ENCODE data around the gene RPL10A.
A peak's percentile ranks its signal among the peaks of the same experiment; 100 is the strongest.

RPL10A gene

DNA sequence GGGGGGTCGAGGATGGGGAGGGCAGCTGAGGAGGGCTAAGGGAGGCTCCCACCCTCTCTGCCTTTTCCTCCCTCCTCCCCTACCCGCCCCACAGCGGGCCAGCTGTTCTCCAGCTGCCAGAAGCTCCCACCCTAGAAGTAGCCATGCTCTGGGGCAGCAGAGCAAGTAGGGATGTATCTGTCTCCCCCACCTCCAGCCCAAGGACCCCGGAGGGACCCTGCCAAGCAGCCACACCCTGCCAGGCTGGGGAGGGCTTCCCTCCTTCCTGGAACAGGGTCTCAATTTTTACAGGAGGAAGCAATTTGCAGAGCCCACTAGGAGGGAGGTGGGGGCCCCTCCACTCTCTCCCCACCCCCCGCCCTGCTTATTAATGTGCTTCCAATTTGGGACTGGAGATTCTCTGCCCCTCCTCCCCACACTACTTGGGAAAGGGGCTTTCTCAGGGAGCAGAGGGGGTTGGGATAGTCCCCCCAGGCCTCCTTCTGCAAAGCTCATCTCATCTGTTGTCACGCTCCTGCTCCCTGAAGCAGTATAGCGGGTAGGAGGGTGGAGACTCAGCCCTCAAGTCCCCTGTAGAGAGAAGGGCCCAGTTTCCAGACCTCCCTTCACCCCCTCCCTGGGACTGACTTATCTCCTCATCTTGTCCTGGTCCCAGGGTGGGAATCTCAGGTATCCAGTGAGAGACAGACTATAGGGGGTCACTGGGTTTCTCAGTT, 24.2 kb downstream of the RPL10A start:
- Histone ChIP-seq H3K9me3 (ENCODE audit: control insufficient read depth, insufficient read depth, low read length) (no peaks in the 10 kb centered on the region), H3K27ac (ENCODE audit: low read length) (no peak overlapping the region), H3K4me1 (ENCODE audit: control insufficient read depth, insufficient read depth, low read length) (peaks cover 42% of the 10 kb centered on the region), H3K27me3 (ENCODE audit: control insufficient read depth, insufficient read depth, low read length) (no peaks in the 10 kb centered on the region), H3K36me3 (ENCODE audit: control insufficient read depth, insufficient read depth, low read length) (no peaks in the 10 kb centered on the region), H3K4me3 (ENCODE audit: low read length) (no peak overlapping the region)
- no CpG with 5 or more reads among the region's 7 CpGs for WGBS (ENCODE audit: insufficient coverage, insufficient read length)
- DNase-seq (ENCODE audit: low read depth, low spot score): no peak

- Histone ChIP-seq H3K4me3 (ENCODE audit: low read length) (no peak overlapping the region), H3K9me3 (ENCODE audit: control insufficient read depth, insufficient read depth, low read length) (no peaks in the 10 kb centered on the region), H3K27me3 (ENCODE audit: control insufficient read depth, insufficient read depth, low read length) (no peaks in the 10 kb centered on the region), H3K27ac (ENCODE audit: low read length) (no peak overlapping the region), H3K4me1 (ENCODE audit: control insufficient read depth, insufficient read depth, low read length) (peaks cover 39% of the 10 kb centered on the region), H3K36me3 (ENCODE audit: control insufficient read depth, insufficient read depth, low read length) (no peaks in the 10 kb centered on the region)
- no peak for DNase-seq (ENCODE audit: low read depth, low spot score)
- WGBS (ENCODE audit: insufficient coverage, insufficient read length): no CpG with 5 or more reads among the region's 7 CpGs
These were observed 24.7 kb downstream of the RPL10A start for GRCh38 chr6:35492974-35493284.

DNA sequence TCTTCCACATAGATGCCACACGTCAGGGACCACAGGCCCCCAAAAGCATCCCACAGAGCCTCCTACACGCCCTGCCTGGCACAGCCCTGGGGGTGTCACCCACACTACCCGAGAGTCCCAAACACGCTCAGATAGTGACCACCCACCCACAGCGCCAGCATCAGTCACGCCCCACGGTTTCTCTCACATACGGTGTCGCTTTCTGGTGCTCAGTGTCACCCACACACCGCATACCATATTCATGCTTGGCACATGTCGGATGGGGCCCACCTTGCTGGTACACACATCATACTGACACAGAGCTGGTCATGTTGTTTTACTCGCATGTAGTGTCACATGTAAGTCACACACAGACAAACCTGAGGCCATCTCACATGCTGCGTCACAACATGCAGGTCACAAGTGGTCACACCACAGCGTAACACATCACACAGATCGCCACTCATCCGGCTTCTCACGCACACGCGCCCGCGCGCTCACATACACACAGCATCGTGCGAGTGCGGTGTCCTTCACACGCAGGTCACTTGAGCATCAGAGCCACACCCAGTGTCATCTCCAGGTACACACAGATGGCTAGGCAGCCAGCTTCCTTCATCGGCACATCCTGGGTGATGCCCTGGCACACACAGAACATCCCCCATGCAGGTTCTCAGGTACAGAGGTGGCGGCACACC, 25.2 kb downstream of the RPL10A start:
- Histone ChIP-seq H3K4me3 (ENCODE audit: low read length) (no peak overlapping the region), H3K27ac (ENCODE audit: low read length) (no peak overlapping the region), H3K4me1 (ENCODE audit: control insufficient read depth, insufficient read depth, low read length) (peaks cover 41% of the 10 kb centered on the region), H3K27me3 (ENCODE audit: control insufficient read depth, insufficient read depth, low read length) (no peaks in the 10 kb centered on the region), H3K36me3 (ENCODE audit: control insufficient read depth, insufficient read depth, low read length) (no peaks in the 10 kb centered on the region), H3K9me3 (ENCODE audit: control insufficient read depth, insufficient read depth, low read length) (no peaks in the 10 kb centered on the region)
- no CpG with 5 or more reads among the region's 28 CpGs for WGBS (ENCODE audit: insufficient coverage, insufficient read length)
- no peak for DNase-seq (ENCODE audit: low read depth, low spot score)

DNA sequence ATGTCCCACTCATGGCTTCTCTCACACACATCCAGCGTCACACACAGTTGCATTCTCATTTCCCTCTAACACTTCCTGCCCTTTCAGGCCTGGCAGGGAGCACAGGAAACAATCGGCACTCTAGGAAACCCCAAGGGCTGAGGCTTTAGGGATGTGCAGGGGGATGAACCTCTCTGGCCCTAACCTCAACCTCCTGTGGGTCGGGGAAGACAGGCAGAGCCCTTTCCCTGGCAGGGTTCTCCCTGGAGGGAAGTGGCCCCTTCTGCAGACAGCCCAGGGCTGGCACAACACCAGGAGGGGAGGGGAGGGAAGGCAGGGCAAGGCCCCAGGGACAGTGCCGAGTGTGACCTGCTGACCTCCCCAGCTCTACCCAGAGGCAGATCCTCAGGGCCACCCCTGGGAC, 26.0 kb downstream of the RPL10A start:
- Histone ChIP-seq H3K4me3 (ENCODE audit: low read length) (no peak overlapping the region), H3K27me3 (ENCODE audit: control insufficient read depth, insufficient read depth, low read length) (no peaks in the 10 kb centered on the region), H3K36me3 (ENCODE audit: control insufficient read depth, insufficient read depth, low read length) (no peaks in the 10 kb centered on the region), H3K9me3 (ENCODE audit: control insufficient read depth, insufficient read depth, low read length) (no peaks in the 10 kb centered on the region), H3K4me1 (ENCODE audit: control insufficient read depth, insufficient read depth, low read length) (peaks cover 45% of the 10 kb centered on the region), H3K27ac (ENCODE audit: low read length) (no peak overlapping the region)
- no CpG with 5 or more reads among the region's 4 CpGs for WGBS (ENCODE audit: insufficient coverage, insufficient read length)
- DNase-seq (ENCODE audit: low read depth, low spot score): no peak

- no peaks in the 10 kb centered on the region for H3K27me3 ChIP-seq (ENCODE audit: control insufficient read depth, insufficient read depth, low read length)
- H3K9me3 ChIP-seq (ENCODE audit: control insufficient read depth, insufficient read depth, low read length): no peaks in the 10 kb centered on the region
- H3K36me3 ChIP-seq (ENCODE audit: control insufficient read depth, insufficient read depth, low read length): no peaks in the 10 kb centered on the region
- peak overlapping the region; percentile 65; the same call in 1 of the 2 replicates for H3K4me3 ChIP-seq (ENCODE audit: low read length)
- H3K27ac ChIP-seq (ENCODE audit: low read length): no peak overlapping the region
- DNase-seq (ENCODE audit: low read depth, low spot score): no peak
- WGBS (ENCODE audit: insufficient coverage, insufficient read length): no CpG with 5 or more reads among the region's 9 CpGs
- peaks cover 40% of the 10 kb centered on the region for H3K4me1 ChIP-seq (ENCODE audit: control insufficient read depth, insufficient read depth, low read length)
These were observed 27.2 kb downstream of the RPL10A start for GRCh38 chr6:35495258-35496035.

DNA sequence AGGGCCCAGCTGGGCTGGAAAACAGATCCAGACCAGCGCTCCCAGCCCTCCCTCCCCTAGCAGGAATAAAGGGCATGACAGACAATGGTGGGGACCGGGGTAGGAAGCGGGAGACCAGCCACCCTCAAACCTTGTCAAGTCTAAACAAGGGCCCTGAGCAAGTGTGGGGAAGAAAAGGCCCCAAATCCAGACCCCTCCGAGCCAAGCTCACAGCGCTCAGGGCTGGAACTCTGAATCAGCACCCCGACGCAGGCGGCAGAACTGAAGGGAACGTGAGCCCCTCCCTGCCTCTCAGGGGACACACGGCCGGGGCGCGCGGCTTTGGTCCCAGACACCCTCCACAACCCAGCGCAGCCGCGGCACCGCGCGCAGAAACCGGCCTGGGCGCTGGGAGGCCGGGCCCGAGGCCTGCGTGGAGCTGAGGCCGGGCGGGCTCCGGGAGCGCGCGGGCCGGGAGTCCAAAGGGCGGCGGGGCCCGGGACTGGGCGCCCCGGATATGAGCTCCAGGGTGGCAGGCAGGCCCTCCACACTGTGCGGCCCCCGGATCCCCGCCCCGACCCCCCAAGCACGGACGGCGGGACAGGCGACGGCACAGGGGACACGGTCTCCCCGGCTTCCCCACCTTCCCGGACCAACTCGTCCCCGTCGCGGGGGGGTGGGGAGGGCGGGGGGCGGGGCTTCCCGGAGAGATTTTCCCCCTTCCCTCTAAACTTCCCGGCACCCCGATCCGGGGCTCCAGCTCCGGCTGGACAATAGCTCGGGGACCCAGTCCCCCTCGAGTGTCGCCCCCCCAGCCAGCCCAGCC, 28.0 kb downstream of the RPL10A start:
- H3K36me3 ChIP-seq (ENCODE audit: control insufficient read depth, insufficient read depth, low read length): no peaks in the 10 kb centered on the region
- H3K27me3 ChIP-seq (ENCODE audit: control insufficient read depth, insufficient read depth, low read length): no peaks in the 10 kb centered on the region
- no peak for DNase-seq (ENCODE audit: low read depth, low spot score)
- WGBS (ENCODE audit: insufficient coverage, insufficient read length): no CpG with 5 or more reads among the region's 63 CpGs
- peak overlapping the region; percentile 65; the same call in 1 of the 2 replicates for H3K4me3 ChIP-seq (ENCODE audit: low read length)
- no peaks in the 10 kb centered on the region for H3K9me3 ChIP-seq (ENCODE audit: control insufficient read depth, insufficient read depth, low read length)
- H3K27ac ChIP-seq (ENCODE audit: low read length): no peak overlapping the region
- peaks cover 36% of the 10 kb centered on the region for H3K4me1 ChIP-seq (ENCODE audit: control insufficient read depth, insufficient read depth, low read length)

DNA sequence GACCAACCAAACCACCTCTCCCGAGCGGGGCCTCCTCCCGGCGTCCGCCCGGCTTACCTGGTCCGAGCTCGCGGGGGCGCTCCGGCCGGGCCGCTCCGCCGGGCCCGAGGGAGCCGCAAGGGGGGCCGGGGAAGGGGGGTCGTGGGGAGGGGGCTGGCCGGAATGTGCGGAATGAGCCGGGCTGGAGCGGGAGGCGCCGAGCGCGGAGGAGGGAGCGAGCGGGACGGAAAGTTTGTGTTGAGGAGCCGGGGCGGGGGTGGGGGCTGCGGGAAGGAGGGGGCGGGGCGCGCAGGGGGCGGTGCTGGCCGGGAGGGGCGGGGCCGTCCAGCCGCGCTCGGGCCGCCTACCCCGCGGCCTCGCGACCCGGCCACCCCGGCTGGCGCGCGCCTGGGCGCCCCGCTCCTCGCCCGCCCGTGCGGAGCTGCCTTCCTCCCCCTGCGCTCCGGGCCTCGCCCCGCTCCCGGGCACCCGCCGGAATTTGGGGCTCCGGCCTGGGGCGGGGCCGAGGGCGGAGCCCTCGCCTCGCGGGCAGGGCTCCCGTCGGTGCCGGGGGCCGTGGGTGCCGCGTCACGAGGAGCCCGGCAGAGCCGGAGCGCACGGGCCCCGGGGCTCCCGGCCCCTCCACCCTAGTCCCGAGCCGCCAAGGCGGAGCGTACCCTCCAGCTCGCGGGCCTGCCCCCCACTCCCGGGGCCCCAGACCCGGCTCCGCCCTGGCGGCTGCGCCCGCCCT, 28.8 kb downstream of the RPL10A start, which contains the start of gene TEAD3:
TEAD3 (minus strand) TSS at position 239 of the 730 bp plus-strand sequence.
- Histone ChIP-seq H3K36me3 (ENCODE audit: control insufficient read depth, insufficient read depth, low read length) (no peaks in the 10 kb centered on the region), H3K4me1 (ENCODE audit: control insufficient read depth, insufficient read depth, low read length) (peaks cover 30% of the 10 kb centered on the region), H3K27me3 (ENCODE audit: control insufficient read depth, insufficient read depth, low read length) (no peaks in the 10 kb centered on the region), H3K9me3 (ENCODE audit: control insufficient read depth, insufficient read depth, low read length) (no peaks in the 10 kb centered on the region), H3K4me3 (ENCODE audit: low read length) (peak within 1 kb of the TSS; percentile 65), H3K27ac (ENCODE audit: low read length) (no peak within 1 kb of the TSS)
- no peak for DNase-seq (ENCODE audit: low read depth, low spot score)
- no CpG with 5 or more reads among the region's 98 CpGs for WGBS (ENCODE audit: insufficient coverage, insufficient read length)

- Histone ChIP-seq H3K27ac (ENCODE audit: low read length) (no peak overlapping the region), H3K4me3 (ENCODE audit: low read length) (peak overlapping the region; percentile 48; the same call in 1 of the 2 replicates), H3K4me1 (ENCODE audit: control insufficient read depth, insufficient read depth, low read length) (peaks cover 24% of the 10 kb centered on the region), H3K27me3 (ENCODE audit: control insufficient read depth, insufficient read depth, low read length) (no peaks in the 10 kb centered on the region), H3K9me3 (ENCODE audit: control insufficient read depth, insufficient read depth, low read length) (no peaks in the 10 kb centered on the region), H3K36me3 (ENCODE audit: control insufficient read depth, insufficient read depth, low read length) (no peaks in the 10 kb centered on the region)
- no CpG with 5 or more reads among the region's 77 CpGs for WGBS (ENCODE audit: insufficient coverage, insufficient read length)
- no peak for DNase-seq (ENCODE audit: low read depth, low spot score)
These were observed 29.6 kb downstream of the RPL10A start for GRCh38 chr6:35497571-35498421.

DNA sequence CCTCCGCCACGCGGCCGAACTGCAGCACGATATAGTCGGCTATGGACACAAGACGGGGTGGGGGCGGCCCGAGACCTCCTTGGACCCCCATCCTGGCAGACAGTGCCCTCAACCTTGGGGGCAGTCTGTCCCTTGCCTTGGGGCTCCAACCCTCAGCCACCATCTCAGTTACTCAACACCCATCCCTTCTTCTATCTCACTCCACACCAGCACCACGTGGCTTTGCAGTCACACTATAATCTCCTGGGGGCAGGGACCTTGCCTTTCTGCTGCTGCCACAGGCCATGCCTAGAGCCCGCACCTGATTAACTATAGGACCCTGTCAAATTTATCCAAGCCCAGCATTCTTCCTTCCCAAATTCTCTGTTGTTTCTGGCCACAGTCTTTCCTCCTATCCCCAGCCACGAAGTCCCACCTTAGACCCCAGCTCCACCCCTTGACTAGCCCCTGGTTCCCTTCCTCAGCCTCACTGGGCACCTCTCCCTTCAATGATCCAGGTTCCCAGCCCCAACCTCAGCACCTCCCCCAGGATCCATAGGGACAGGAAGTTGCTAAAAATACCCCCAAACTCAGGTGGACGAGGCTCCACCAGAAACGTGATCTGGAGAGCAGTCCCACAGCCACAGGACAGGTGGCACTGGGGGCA, 30.3 kb downstream of the RPL10A start:
- H3K27ac ChIP-seq (ENCODE audit: low read length): no peak overlapping the region
- H3K9me3 ChIP-seq (ENCODE audit: control insufficient read depth, insufficient read depth, low read length): no peaks in the 10 kb centered on the region
- no peak for DNase-seq (ENCODE audit: low read depth, low spot score)
- no CpG with 5 or more reads among the region's 14 CpGs for WGBS (ENCODE audit: insufficient coverage, insufficient read length)
- H3K4me3 ChIP-seq (ENCODE audit: low read length): peak overlapping the region; percentile 48; the same call in 1 of the 2 replicates
- H3K4me1 ChIP-seq (ENCODE audit: control insufficient read depth, insufficient read depth, low read length): peaks cover 23% of the 10 kb centered on the region
- H3K36me3 ChIP-seq (ENCODE audit: control insufficient read depth, insufficient read depth, low read length): no peaks in the 10 kb centered on the region
- no peaks in the 10 kb centered on the region for H3K27me3 ChIP-seq (ENCODE audit: control insufficient read depth, insufficient read depth, low read length)

Measured in iPS DF 6.9 (cell line).